Measurements from ENCODE around the gene DIMT1.

Gene DIMT1

DNA sequence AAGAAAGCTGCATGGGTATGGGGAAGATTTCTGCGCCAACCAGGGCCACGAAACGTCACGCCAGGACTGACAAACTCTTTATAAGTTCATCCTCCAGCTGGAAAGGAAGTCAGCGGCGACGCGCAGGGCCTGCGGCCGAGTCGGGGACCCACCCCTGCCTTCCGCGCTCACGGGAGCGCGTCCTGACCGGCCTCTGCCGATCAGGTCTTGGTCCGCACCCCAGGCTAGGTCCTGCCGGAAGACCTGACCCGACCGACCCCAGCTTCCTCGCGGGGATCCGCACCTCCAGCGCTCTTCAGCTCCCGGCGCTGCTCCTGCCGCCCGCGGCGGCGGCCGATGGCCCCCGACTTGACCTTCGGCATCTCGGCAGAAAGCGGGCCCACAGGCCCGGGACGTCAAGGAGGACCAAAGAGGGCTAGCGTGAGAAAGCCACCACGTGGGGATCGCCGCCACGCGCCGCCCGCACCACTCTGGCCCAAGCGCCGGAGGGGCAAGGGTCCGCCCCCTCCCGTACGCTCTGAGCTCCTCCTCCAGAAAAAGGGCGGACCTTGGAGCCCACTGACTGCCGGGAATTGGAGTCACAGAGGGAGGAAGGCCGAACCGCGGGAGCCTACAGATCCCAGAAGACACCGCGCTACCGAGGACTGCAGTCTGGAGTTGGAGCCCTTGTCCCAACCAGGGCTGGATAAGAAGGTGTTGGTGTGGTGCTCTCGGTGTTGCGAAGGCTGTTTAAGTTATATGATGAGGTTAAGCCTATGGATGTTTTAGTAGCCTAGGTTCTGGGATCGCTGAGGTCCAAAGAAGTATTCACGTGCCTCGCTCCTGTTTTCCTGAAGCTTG, at the start of gene DIMT1:
Gene DIMT1 (minus strand): TSS at position 495 of the 840 bp plus-strand sequence. CDS start 133 bp downstream, at position 362.
- in situ Hi-C loops (cut with HindIII; ENCODE audit: low sequenced_read_pairs): no loop called here

DNA sequence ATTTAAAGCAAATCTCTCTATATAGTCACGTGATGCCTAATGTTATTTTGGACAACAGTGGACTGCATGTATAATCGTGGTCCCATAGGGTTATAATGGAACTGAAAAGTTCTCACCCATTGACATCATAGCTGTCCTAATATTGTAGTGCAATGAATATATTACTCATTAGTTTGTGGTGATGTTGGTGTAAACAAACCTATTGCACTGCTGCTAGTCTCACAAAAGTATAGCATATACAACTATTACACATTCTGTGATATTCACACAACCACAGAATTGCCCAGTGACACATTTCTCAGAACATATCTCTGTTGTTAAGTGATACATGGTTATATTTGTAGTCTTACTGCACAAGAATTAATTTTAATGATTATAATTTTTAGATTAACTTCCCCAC, 46.6 kb upstream of the DIMT1 start:
- in situ Hi-C loops (cut with HindIII; ENCODE audit: low sequenced_read_pairs): no loop called here

DNA sequence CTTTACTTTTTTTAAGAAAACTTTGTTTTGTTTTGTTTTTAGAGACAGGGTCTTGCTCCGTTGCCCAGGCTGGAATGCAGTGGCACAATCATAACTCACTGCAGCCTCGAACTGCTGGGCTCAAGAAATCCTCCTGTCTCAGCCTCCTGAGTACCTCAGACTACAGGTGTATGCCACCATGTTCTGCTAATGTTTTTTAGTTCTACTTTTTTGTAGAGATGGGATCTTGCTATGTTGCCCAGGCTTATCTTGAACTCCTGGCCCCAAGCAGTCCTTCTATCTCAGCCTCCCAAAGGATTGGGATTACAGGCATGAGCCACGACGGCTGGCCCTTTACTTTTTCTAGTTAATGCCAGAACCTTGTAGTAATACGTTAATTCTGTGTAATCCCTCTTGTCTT, 44.8 kb upstream of the DIMT1 start:
- in situ Hi-C loops (cut with HindIII; ENCODE audit: low sequenced_read_pairs): no loop called here

DNA sequence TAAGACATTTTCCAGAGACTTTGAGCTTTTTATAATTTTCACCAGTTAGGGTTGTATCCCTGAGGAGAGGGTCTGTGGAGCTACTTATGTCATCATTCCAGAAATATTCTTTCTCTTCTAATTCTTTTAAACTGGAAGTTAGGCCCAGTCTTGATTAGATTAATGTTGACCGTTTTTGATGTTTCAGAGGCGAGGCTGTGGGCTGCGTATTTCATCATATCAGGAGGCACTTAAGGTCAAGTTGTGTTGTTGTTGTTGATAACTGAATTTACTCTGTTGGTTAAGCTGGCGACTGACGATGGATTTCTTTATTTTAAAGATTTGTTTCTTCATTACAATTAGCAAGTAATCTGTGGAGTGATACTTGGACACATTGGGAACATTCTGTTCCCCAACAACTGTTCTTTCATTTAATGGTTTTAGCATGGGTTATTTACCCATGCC, 28.9 kb upstream of the DIMT1 start:
- in situ Hi-C loops (cut with HindIII; ENCODE audit: low sequenced_read_pairs): no loop called here

DNA sequence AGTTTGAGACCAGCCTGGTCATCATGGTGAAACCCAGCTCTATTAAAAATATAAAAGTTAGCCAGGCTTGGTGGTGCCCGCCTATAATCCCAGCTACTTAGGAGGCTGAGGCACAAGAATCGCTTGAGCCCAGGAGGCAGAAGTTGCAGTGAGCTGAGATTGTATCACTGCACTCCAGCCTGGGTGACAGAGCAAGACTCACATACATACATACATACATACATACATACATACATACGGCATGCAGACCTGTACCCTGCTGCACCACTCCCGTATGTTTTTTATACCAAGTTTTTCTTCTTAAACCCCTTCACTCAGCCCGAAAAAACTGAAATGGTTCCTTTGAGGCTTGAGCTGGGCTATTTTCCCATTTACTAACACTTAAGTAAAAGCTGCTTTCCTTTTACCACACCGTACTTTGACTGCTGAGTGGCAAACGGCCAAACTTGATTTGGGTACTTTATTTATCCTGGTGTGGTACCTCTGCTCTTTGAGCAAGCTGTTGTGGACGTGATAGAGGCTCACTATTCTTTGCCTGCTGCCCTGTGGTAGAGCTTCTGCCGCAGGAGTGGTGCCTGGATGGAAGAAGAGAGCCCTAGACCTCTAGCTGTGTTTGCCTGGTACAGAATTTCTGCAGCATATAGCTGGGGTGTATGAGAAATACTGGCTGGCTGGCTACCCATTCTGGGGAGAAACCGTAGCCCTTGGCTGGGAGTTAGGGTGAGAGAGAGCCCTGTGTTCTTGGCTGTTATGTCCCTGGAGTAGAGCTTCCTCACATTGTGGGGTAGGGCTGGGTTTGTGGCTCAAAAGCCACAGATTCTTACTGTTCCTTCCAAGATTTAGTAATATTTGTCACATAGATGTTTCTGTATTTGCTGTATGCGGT, 28.3 kb upstream of the DIMT1 start:
- in situ Hi-C loops (cut with HindIII; ENCODE audit: low sequenced_read_pairs): no loop called here

DNA sequence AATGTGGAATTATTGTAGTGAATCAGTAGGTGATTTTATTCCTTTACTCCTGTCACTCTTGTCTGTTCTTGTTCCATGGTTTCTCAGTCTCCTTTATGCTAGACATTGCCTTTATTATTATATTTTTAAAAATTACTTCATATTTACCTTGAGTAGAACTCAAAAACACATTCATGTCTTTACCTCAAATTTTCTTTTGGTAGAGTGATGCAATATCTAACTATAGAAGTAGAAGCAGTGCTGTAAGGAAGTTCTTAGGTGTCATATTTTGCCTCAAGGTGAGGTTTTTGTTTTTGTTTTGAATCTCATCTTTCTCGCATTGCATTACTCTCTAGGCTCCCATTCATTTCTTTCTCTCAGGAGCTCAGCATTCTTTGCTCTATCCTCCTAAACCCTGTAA, 21.1 kb upstream of the DIMT1 start:
- in situ Hi-C loops (cut with HindIII; ENCODE audit: low sequenced_read_pairs): no loop called here

DNA sequence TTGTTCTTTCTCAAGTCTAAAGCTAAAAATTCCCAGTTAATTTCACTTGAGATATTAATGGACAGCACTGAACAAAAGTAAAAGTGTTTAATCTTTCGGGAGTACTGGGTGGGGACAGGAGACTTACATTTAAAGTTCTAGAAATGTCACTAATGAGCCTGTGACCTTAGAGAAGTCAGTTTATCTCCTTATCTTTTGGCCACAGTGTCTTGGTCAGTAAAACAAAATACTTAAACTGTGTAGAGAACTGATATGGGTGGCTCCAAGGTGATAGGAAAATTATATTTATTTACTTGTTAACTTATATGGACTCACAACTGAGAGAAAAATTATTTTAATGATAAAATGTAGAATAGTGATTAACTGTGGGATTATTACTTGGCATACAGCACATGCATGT, 17.7 kb upstream of the DIMT1 start:
- in situ Hi-C loops (cut with HindIII; ENCODE audit: low sequenced_read_pairs): no loop called here

DNA sequence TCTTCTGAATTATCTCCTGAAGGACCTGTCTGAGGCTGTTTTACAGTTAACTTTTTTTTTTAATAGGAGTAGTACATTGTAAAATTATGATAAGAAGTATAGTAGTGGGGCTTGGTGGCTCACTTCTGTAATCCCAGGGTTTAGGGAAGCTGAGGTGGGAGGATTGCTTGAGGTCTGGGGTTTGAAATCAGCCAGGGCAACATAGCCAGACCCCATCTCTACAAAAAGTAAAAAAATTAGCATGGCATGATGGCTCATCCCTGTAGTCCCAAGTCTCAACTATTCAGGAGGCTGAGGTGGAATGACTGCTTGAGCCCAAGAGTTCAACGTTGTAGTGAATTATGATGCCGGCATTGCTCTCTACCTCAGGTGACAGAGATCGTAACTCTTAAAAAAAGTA, 15.9 kb upstream of the DIMT1 start:
- in situ Hi-C loops (cut with HindIII; ENCODE audit: low sequenced_read_pairs): no loop called here

DNA sequence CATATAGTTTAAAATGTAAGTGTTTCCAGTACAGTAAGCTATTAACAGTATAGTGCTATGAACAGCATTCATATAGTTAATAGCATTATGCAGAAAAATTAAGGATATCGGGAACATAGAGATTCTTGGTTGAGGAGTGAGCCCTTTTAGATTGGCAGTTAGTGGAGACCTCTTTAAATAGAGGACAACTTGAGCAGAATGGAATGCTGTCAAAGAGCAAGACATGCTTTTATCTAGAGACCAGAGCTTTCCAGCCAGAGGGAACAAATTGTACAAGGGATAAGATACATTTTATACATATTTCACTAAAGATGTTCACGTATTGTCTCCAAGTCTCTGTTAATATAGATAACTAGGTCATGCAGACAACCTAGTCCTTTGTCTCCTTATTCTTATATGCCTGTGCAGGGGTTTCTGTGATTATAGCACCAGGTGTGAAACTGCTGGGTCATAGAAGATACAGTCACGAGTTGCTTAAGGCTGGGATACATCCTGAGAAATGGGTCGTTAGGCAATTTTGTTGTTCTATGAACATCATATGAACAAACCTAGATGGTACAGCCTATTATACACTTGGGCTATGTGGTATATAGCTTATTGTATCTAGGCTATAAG, 14.9 kb upstream of the DIMT1 start:
- in situ Hi-C loops (cut with HindIII; ENCODE audit: low sequenced_read_pairs): no loop called here

DNA sequence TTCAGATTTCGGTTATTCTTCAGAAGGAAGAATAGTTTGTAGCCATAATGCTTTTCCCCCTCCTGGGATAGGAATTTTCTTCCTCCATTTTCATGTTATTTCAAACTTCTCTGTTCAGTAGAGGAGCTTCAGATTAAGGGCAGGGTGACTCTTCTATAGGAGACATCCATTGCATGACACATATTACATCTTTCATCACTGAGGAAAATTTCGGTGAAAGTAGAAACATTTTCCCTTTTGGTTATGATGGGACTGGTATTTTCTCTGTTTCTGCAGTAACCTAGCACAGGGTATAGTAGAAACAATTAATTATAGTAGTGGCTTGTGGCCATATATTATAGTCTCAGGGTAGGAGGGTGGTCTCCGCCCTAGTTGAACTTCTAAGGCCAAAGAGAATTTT, 10.0 kb upstream of the DIMT1 start:
- in situ Hi-C loops (cut with HindIII; ENCODE audit: low sequenced_read_pairs): no loop called here

DNA sequence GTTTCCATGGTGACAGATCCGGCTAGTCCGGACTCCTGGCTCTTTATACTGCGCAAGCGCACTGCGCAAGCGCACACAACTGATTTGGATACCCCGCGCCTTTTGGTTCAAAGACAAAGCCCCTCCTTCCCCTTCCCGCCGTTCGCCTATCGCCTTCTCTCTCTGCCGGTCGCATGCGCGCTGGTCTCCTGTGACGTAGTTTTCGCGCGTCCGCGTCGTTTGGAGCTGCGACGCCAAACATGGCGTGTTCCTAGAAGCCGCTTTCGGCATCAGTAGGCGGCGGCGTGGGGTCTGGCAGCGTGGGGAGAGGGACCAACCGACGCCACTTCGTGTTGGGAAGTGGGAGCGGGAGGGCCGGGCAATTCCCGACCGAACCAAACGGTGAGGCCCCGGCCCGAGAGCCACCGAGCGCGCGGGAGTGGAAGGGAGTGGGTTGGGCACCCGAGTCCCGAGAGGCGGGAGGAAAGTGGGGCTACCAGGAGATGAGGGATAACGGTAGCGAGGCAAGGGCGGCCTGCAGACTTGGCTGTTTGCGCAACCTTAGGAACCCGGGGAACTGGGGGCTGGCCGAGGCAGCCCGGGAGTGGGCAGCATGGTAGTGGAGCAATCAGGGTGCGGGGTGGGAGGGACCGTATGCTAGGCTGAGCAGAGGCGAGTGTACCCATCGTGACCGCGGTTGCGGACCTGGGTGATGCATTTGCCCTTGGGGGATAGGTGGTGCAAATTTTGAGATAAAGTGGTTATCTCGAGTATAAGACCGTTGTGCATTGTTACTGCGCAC, 9.0 kb upstream of the DIMT1 start, which contains the start of gene IPO11:
Gene IPO11 (plus strand): TSS at position 215 of the 781 bp plus-strand sequence. CDS start 24,517 bp downstream, outside the sequence.
- in situ Hi-C loops (cut with HindIII; ENCODE audit: low sequenced_read_pairs): no loop called here

DNA sequence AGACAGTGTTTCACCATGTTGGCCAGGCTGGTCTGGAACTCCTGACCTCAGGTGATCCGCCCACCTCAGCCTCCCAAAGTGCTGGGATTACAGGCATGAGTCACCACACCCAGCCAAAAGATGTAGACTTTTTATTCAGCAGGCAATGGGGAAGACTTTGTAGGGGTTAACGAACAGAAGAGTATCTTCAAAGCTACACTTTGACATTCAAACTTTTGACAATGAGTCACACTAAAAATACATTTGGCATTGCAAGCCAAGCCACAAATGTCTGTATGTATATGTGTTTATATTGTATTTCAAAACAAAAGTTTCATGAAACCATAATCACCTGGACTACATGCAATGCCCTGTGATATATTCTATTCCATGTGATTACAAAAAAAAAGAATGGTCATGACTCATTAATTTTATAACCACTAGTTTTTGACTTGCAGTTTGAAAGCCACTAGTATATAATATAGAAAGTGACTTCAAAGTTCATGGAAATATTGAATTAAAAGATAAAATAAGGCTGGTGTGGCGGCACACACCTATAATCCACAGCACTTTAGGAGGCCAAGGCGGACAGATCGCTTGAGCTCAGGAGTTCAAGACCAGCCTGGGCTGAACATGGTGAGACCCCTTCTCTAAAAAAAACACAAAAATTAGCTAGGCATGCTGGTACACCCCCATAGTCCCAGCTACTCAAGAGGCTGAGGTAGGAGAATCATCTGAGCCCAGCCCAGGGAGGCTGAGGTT, 8.3 kb downstream of the DIMT1 start:
- in situ Hi-C loops (cut with HindIII; ENCODE audit: low sequenced_read_pairs): no loop called here

DNA sequence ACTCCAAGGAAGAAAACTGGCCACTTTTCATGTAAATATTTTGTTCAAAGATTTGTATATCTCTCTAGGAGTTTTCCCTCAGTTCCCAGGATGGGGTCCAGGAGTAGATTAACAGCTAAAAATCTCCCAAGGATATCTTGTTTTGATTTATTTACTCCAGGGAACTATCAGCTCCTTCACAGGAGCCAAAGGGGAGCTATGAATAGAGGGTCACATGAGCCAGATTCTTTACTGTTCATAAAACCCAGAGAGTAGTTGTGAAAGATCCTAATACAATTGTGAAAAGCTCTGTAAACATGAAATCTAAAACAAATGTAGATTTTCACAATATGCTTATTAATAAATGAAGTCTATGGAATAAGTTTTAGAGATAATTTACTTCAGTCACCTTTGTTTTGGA, 16.9 kb downstream of the DIMT1 start:
- in situ Hi-C loops (cut with HindIII; ENCODE audit: low sequenced_read_pairs): no loop called here

DNA sequence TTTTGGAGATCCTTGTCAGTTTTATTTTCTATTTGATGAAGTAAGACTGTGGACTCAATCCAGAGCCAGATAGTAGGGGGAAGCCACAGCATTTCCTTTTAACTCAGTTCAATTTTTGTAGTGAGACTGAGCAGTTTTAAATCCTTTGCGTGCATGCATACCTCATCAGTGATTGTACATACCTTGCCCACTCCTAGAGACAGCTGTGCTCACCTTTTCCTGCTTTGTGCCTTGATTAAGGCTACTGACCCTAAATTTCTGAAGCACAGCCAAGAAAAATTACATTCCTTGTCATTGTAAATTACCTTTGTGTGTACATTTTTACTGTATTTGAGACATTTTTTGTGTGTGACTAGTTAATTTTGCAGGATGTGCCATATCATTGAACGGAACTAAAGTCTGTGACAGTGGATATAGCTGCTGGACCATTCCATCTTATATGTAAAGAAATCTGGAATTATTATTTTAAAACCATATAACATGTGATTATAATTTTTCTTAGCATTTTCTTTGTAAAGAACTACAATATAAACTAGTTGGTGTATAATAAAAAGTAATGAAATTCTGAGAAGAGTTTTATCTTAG, 17.8 kb downstream of the DIMT1 start:
- in situ Hi-C loops (cut with HindIII; ENCODE audit: low sequenced_read_pairs): no loop called here

DNA sequence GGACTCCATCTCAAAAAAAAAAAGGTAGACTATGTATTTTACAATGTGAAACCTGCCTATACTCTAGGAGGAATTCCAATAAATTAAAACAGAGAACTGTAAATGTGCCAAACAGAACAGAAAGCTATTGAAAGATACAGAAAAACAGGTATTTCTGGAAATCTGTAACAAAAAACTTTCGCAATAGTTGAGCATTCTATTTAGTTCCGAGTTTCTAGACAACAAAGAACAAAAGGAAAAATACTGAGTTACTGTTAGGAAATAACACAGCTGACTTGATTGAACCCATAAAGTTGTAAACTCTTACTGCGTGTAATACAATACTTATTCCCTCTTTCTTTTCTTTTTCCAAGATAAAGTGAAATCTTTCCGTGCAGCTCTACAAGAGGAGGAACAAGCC, 18.6 kb downstream of the DIMT1 start:
- in situ Hi-C loops (cut with HindIII; ENCODE audit: low sequenced_read_pairs): no loop called here

DNA sequence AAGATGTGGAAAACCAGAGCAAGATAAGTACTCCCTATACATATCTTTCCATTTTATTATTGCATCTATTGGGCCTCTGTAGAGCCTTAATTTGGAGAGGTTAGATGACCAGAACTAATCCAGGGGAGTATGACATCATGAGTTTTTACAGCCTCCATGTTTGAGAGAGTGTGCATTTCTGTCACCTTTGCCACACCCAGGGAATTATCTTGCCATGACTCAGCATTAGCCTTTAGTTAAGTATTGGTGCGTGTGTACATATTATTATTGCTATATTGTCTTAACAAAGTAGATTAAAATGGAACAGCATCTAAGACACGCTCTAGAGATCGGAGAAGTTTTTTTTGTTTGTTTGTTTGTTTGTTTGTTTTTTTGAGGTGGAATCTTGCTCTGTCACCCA, 27.6 kb downstream of the DIMT1 start:
- in situ Hi-C loops (cut with HindIII; ENCODE audit: low sequenced_read_pairs): no loop called here

DNA sequence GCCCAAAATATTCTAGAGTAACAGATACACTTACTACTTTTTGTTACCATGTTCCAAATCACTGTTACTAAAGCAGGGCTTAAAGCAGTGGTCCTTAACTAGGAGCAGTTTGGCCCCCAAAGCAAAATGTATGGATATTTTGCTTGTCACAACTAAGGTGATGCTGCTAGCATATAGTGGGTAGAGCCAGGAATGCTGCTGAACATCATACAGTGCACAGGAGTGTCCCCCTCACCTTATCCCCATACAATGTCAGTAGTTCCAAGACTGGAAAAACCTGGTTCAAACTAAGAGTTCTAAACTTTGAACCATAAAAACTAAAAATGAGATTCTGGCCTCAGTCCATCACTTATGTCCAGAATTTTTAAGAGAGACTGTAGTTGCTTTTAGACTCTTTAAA, 28.1 kb downstream of the DIMT1 start:
- in situ Hi-C loops (cut with HindIII; ENCODE audit: low sequenced_read_pairs): no loop called here

DNA sequence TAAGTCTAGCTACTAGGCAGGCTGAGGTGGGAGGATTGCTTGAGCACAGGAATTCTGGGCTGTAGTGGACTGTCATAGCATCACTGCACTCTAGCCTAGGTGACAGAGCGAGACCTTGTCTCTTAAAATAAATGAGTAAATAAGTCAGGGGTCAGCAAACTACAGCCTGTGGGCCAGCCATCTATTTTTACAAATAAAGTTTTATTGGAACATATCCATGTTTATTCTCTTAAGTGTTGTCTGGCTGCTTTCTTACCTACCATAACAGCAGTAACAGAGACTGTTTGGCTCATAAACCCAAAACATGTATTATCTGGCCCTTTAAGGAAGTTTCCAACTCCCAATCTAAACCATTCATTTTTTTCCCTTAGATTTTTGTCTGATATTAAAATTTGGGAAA, 29.6 kb downstream of the DIMT1 start:
- in situ Hi-C loops (cut with HindIII; ENCODE audit: low sequenced_read_pairs): no loop called here

DNA sequence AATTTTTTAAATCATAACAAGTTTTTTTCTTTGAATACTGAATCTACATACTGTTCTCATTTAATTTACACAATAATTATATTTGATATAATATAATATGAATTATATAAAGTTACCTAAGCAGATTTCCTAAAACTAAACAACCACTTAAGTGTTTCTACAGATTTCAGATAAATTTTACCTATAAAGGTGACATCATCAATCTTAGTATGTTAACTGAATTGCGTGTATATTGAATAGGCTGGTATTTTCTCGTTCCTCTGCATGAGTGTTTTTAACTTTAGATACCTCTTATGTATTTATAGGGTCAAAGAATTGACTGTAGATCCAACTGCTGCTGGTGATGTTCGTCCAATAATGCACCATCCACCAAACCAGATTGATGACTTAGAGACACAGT, 30.3 kb downstream of the DIMT1 start:
- in situ Hi-C loops (cut with HindIII; ENCODE audit: low sequenced_read_pairs): no loop called here

DNA sequence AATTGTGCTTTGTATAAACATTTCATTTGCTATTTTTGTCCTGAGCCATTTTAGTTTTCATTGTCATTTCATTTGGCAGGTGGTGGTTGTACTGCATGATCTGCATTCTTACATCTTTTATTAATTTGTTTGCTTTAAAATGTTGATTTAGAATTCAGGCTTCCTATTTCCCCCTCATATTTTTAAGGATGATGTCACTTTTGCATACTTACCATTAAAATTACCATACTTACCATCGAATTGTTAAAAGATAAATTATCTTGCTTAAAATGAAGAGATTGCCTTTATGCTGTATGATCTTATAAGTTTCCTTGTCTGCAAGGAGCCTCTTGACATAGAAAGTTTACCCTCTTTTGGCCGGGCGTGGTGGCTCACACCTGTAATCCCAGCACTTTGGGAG, 31.1 kb downstream of the DIMT1 start:
- in situ Hi-C loops (cut with HindIII; ENCODE audit: low sequenced_read_pairs): no loop called here
